Activated CD8-positive, alpha-beta memory T cell treated with anti-CD3 and anti-CD28 coated beads for 4 hours (primary cell): Measurements from ENCODE around the gene GLO1.
"Not testable (repeated sequence)": the region's sequence is repeated elsewhere in the genome, so short reads cannot be mapped to it uniquely, and the experiment has no call there.

Experiments used
- DNase-seq, 2 donors: peaks; one replicate each; pipeline ENCODE4 v3.0.0-alpha.2; 2020; ENCODE audit warnings: low read depth in 2 of 2

GLO1 gene

DNA sequence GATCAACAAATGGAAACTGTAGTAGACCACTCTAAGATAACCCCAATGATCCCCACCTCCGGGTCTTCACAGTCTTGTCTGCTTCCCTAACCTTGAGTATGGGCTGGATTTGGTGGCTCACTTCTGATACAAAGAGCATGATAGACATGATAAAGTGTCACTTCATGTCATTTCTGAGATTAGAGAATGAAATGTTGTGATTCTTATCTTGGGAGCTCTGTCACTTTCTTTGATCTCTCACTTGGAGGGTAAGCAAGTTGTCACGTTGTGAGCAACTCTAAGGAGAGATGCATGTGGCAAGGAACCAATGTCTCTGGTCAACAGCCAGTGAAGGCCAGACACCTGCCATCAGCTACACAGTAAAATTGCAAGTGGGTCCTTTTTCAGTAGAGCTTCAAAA is 3.0 kb upstream of the GLO1 start:
- no peak for DNase-seq

DNA sequence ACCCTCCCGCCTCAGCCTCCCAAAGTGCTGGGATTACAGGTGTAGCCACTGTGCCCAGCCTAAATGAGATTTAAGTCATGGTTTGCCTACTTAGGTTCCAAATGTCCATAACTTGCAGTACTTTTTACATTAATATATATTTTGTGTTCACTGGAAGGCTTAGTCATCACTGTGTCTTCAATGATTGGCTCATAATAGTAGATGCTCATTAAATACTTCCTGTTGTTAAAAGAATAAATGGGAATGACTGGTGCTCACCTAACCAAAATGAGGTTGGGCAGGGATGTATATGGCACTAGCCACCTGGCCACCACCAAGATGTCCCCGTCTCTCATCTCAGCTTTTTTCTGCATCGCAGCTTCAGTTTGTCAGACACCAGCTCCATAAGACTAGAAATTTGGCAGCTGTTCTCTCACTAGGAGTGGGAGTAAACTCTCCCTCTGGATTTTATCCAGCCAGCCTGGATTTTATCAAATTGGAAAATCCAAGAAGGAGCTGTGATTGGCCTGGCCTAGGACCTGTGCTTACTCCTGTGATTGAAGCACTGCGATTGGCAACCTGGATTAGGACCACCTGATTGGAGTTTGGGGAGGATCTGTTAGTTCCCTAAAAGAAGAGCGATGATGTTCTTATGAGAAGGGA is 1.1 kb upstream of the GLO1 start:
- no peak for DNase-seq

GRCh38 chr6:38701551-38701950 is 1.4 kb downstream of the GLO1 start:
- no peak for DNase-seq

GRCh38 chr6:38699702-38700101 is 3.2 kb downstream of the GLO1 start:
- not testable (repeated sequence) for DNase-seq

- DNase-seq = no peak
Observed at GRCh38 chr6:38697846-38698245, 5.1 kb downstream of the GLO1 start.

- no peak for DNase-seq
Observed at GRCh38 chr6:38696345-38696744, 6.6 kb downstream of the GLO1 start.

DNA sequence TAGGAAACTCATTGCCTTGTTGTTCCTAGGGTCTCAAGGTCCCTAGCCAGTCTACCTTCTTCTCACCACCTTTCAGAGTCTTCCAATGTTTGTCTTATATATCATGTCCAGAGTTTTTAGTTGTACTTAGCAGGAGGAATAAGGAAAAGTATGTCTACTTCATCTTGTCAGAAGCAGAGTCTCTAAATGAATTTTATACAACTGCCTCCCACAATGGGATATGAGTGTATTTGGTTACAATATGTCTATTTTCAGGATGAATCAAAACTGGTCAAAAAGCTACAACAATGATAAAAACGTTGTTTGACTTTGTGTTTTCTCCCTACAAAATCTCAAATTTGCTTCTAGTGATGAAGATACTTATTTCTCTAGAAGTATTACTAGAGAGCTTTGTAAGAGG is 7.0 kb downstream of the GLO1 start:
- DNase-seq = no peak

GRCh38 chr6:38695227-38695900 is 7.6 kb downstream of the GLO1 start:
- DNase-seq = no peak

DNA sequence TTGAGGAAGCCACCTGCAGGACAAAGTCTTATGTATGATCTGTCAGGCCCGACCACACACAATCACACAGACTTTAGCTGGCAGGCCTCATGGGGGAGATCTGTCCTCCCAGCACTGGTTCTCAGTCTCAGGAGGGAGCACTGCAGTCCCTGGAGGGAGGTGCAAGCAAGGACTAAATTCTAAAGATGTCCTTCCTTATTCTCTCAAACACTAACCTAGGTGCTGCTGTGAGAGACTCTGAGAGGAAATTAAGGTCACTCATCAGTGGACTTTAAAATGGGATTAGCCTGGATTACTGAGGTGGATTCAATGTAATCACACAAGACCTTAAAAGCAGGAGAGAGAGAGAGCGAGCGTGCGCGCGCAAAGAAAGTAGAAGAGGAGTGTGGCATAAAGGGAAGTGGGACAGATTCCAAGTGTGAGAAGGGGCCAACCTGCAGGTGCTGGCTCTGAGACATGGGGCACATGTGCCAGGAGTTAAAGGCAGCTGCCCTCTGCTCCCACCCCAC is 14.3 kb downstream of the GLO1 start:
- DNase-seq = no peak

DNA sequence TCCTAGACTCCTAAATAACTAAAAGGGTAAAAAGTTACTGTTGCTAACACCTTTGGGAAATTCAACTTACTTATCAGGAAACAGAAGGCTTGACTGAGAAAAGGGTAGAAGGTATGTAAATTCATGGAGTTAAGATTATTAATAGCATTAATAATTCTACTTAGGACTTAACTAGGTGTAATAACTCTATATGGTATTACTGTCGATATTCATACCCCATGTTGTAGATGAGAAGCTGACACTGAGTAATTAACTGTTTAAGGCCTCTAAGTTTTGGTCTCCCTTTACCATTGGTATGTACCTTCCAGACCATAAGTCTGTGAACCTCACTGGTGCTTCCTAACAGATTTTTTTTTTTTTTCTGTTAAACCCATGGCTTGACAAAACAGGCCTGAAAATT is 15.4 kb downstream of the GLO1 start:
- no peak for DNase-seq

- DNase-seq = no peak
Observed at GRCh38 chr6:38687043-38687353, 15.9 kb downstream of the GLO1 start.

- DNase-seq = no peak
Observed at GRCh38 chr6:38686270-38687042, 16.5 kb downstream of the GLO1 start.

DNA sequence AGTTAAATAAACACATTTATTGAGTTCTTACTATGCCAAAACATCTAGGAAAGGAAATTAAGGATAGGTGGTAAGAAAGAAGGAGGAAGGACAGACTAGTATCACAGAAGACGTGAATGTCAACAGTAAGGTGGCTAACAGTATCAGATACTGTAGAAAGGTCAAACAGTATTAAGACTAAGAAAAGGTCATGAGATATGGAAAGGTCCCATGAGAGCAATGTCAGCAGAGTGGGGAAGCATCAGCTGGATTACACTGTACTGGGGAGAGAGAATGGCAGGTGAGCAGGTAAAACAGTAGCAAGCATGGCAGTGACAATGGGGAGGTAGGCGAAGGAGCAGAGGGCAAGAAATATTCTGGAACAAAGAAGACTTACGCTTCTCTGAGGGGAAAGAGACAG is 18.0 kb downstream of the GLO1 start:
- DNase-seq = no peak

GRCh38 chr6:38684237-38684636 is 18.7 kb downstream of the GLO1 start:
- DNase-seq = no peak

DNA sequence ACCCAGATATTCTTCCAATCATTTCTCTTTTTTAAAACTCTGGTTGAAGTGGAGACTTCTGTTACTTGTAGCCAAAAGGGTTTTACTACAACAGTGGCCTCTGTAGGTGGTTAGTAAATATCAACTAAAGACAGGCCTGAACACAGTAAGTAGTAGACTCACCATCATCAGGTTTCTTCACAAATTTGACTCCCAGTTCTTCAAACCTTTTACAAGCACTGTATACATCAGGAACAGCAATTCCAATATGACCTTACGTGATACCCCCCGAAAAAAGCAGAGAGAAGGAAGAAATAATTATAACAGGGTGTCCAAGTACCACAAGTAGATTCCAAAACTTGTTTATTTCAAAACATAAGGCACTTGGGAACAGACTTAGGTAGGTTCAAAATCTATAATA is 21.1 kb downstream of the GLO1 start:
- DNase-seq = no peak

- DNase-seq = no peak
Observed at GRCh38 chr6:38679668-38680067, 23.3 kb downstream of the GLO1 start.

- no peak for DNase-seq
Observed at GRCh38 chr6:38678178-38678760, 24.7 kb downstream of the GLO1 start.

- no peak for DNase-seq
Observed at GRCh38 chr6:38676974-38677544, 25.9 kb downstream of the GLO1 start.

GRCh38 chr6:38676236-38676973 is 26.5 kb downstream of the GLO1 start:
- DNase-seq = no peak

GRCh38 chr6:38673397-38674165 is 29.4 kb downstream of the GLO1 start:
- DNase-seq = no peak
